ENCODE data around the gene MICAL3. TPM values are rescaled to one million over a fixed set of nuclear protein-coding genes. Genes with fewer than 3 reads are reported as not detected.

Gene MICAL3
- total and polyA plus RNA-seq, 9 of the 15 experiments (the other 6 are each of a cell fraction or from before 2014, with no cell fraction given) = 0.53 to 32.1 (median 12.3) TPM

DNA sequence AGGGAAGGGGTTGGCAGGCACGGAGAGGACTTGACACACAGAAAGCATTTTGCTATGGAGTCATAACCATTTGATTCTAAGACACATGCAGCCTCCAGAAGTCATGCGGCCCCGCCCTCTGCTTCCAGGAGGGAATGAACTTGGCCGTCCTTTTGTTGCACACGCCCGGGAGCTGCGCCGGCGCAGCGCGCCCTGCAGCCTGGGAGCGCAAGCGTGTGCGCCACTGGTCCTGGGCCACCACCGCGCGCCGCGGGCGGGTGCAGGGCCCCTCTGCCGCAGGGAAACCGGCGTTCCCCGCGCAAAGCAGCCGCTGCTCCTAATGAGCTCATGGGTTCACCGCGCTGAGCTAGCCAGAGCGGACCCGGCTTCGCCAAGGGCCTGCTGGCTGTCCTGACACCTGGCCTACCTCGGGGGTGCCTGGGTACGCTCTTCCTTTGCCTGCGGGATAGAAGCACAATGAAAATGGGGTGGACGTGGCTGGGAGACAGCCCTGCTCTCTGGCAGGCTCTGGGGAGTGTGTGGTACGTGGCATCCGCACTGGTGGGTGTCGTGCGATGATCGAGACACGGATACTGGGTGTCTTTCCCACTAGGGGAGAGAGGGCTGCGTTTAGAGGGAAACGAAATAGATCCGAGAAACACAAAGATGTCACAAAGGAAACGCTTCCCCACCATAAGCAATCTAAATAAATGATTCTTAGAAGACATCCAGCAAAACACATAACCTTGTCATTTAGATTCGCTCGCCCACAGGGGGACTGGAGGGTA, 669 bp downstream of the MICAL3 start (continued):
- TF ChIP-seq, protein P1, sequence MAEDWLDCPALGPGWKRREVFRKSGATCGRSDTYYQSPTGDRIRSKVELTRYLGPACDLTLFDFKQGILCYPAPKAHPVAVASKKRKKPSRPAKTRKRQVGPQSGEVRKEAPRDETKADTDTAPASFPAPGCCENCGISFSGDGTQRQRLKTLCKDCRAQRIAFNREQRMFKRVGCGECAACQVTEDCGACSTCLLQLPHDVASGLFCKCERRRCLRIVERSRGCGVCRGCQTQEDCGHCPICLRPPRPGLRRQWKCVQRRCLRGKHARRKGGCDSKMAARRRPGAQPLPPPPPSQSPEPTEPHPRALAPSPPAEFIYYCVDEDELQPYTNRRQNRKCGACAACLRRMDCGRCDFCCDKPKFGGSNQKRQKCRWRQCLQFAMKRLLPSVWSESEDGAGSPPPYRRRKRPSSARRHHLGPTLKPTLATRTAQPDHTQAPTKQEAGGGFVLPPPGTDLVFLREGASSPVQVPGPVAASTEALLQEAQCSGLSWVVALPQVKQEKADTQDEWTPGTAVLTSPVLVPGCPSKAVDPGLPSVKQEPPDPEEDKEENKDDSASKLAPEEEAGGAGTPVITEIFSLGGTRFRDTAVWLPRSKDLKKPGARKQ (CRISPR knock-in tag; IDR thresholded peaks at IDR 0.05) = 0 out of 2 replicates have a peak, but pooled peaks have one; percentile 22
- peak; percentile 100 for TF ChIP-seq HDAC6 (IDR thresholded peaks at IDR 0.05; ENCODE audit: low read depth, low read length)

DNA sequence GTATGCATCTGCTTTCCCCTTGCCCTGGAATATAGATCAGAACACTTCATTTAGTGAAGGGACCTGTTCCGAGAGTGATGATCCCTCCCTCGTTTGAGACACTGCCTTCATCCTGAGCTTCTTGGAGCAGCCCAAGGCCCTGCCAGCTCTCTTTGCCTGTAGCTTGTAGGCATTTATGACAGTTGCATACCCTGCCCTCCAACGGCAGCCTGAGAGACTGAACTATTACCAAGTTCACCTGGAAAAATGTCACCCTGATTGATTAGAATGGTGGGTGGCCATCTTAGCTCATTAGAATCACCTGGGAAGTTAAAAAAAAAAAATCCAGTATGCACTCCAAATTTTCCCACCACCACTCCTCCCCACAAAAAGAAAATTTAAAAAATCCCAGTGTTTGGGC, 1.5 kb downstream of the MICAL3 start:
- H2AFZ ChIP-seq (ENCODE audit: low read depth, low read length) = no peak overlapping the region

More for the DNA sequence above, 1.5 kb downstream of the MICAL3 start:
- Histone ChIP-seq H3K9me3 (replicated peaks; ENCODE audit: control insufficient read depth, insufficient read depth, low read depth, low read length) (no peaks in the 10 kb centered on the region), H3K36me3 (ENCODE audit: control insufficient read depth, insufficient read depth, low read length) (no peaks in the 10 kb centered on the region), H3K4me2 (ENCODE audit: insufficient read depth, low read length) (no peak overlapping the region), H3K4me1 (replicated peaks in 1 of 2; ENCODE audit: control insufficient read depth in 2 of 2, insufficient read depth in 2 of 2, low read length in 2 of 2) (peaks cover 6 to 14% of the 10 kb centered on the region in 2 experiments; a peak in 4 of 5 replicates), H4K20me1 (replicated peaks; ENCODE audit: control insufficient read depth, insufficient read depth, low read length) (0 out of 2 replicates have a peak, but pooled peaks cover 6% of the 10 kb centered on the region), H3K79me2 (ENCODE audit: control insufficient read depth, insufficient read depth, low read length) (no peaks in the 10 kb centered on the region), H3K27ac (ENCODE audit: extremely low read depth, low read depth, low read length) (no peak overlapping the region), H3K27me3 (ENCODE audit: control insufficient read depth in 2 of 2, insufficient read depth in 2 of 2, low read length in 2 of 2) (peaks cover 16 to 21% of the 10 kb centered on the region in 2 experiments; a peak in 4 of 5 replicates), H3K9me1 (ENCODE audit: control insufficient read depth, insufficient read depth, low read length) (no peaks in the 10 kb centered on the region), H3K9ac (ENCODE audit: insufficient read depth in 1 of 2, low read depth in 2 of 2, low read length in 2 of 2) (no peak overlapping the region), H3K4me3 (no peak overlapping the region)
- intact Hi-C loops (cut with micrococcal nuclease) (loop anchor here (5.0 to 10.0 kb wide), 4 partner anchors 82 to 188 kb away; no protein-coding TSS in a partner anchor), in situ Hi-C loops (cut with MboI) (no loop called here)
- DNase-seq (ENCODE audit: extremely low read depth in 1 of 4, low spot score in 3 of 4) (no peak), FAIRE-seq (no peak), ATAC-seq (no peak)
- no peak for TF ChIP-seq NFXL1 (CRISPR knock-in tag; IDR thresholded peaks at IDR 0.05)
- TF ChIP-seq CBFA2T3 (IDR thresholded peaks at IDR 0.05) = no peak
- TF ChIP-seq, protein P2, sequence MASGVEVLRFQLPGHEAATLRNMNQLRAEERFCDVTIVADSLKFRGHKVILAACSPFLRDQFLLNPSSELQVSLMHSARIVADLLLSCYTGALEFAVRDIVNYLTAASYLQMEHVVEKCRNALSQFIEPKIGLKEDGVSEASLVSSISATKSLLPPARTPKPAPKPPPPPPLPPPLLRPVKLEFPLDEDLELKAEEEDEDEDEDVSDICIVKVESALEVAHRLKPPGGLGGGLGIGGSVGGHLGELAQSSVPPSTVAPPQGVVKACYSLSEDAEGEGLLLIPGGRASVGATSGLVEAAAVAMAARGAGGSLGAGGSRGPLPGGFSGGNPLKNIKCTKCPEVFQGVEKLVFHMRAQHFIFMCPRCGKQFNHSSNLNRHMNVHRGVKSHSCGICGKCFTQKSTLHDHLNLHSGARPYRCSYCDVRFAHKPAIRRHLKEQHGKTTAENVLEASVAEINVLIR (CRISPR knock-in tag; IDR thresholded peaks at IDR 0.05) = no peak
- no peak for TF ChIP-seq WHSC1 (IDR thresholded peaks at IDR 0.05; ENCODE audit: low read length)
- TF ChIP-seq, protein P3, sequence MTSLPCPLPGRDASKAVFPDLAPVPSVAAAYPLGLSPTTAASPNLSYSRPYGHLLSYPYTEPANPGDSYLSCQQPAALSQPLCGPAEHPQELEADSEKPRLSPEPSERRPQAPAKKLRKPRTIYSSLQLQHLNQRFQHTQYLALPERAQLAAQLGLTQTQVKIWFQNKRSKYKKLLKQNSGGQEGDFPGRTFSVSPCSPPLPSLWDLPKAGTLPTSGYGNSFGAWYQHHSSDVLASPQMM (CRISPR knock-in tag; IDR thresholded peaks at IDR 0.05) = no peak
- no peak for TF ChIP-seq PHF8 (IDR thresholded peaks at IDR 0.05; ENCODE audit: borderline replicate concordance, low read length)
- TF ChIP-seq XRCC4 (IDR thresholded peaks at IDR 0.05; ENCODE audit: extremely low read depth, insufficient read depth, insufficient read length) = no peak
- no peak for TF ChIP-seq MBD2 (IDR thresholded peaks at IDR 0.05; ENCODE audit: borderline replicate concordance, low read depth)
- no peak for TF ChIP-seq MECOM (CRISPR knock-in tag; IDR thresholded peaks at IDR 0.05)
- no TSS peak for BruUV-seq (replicated peaks)
- ChIA-PET CTCF (ENCODE audit: low intra/inter-chr PET ratio) (no interaction called here), POLR2A (interaction anchor here (0.9 to 1.2 kb wide), 2 partner anchors 10 to 11 kb away, joined by 3 to 8 read pairs; no protein-coding TSS in a partner anchor)
- WGBS (ENCODE audit: insufficient coverage, low coverage, missing lambda C conversion rate) = 33% methylated on average over 3 of the region's 3 CpGs

Measured in K562 (cell line).